HepG2 (cell line): ENCODE data around the gene MRPL28. TPM values are rescaled to one million over a fixed set of nuclear protein-coding genes. Genes with fewer than 3 reads are reported as not detected.
A peak's percentile ranks its signal among the peaks of the same experiment; 100 is the strongest.

Experiments used
- CHD4 ChIP-seq: fragments of 200-600 bp; sonication (generic); IDR thresholded peaks from 2 replicates; pipeline ENCODE4 v1.7.0; 2017; ENCODE audit warnings: mild to moderate bottlenecking, low read length, borderline replicate concordance
- DBP ChIP-seq: sonication (generic); formaldehyde crosslinking; IDR thresholded peaks from 2 replicates; pipeline ENCODE4 v1.4.0; 2020; ENCODE audit warnings: missing genetic modification reagents; ENCODE audit errors: not compliant biosample characterization
- EED ChIP-seq: sonication (generic); formaldehyde crosslinking; IDR thresholded peaks from 2 replicates; pipeline ENCODE4 v1.5.0; 2020; ENCODE audit warnings: mild to moderate bottlenecking, missing genetic modification reagents
- ETV5 ChIP-seq: IDR thresholded peaks from 2 replicates; pipeline ENCODE4 v1.6.1; 2018; ENCODE audit warnings: missing biosample characterization, missing genetic modification reagents, inconsistent platforms, borderline replicate concordance
- KAT8 ChIP-seq: IDR thresholded peaks from 2 replicates; pipeline ENCODE4 v1.6.1; 2016; ENCODE audit warnings: missing genetic modification reagents, missing compliant biosample characterization
- LRRFIP1 ChIP-seq: sonication (generic); formaldehyde crosslinking; conservative IDR thresholded peaks from 2 replicates; pipeline ENCODE4 v1.4.0; 2020; ENCODE audit warnings: missing genetic modification reagents
- NFRKB ChIP-seq: fragments of 450-650 bp; IDR thresholded peaks from 2 replicates; pipeline ENCODE4 v1.6.1; 2017
- NKX3-1 ChIP-seq: sonication (generic); formaldehyde crosslinking; IDR thresholded peaks from 2 replicates; pipeline ENCODE4 v1.5.0; 2020; ENCODE audit warnings: missing genetic modification reagents
- SMAD3 ChIP-seq: sonication (generic); formaldehyde crosslinking; IDR thresholded peaks from 2 replicates; pipeline ENCODE4 v1.4.0; 2020; ENCODE audit warnings: missing genetic modification reagents
- SMC3 ChIP-seq: IDR thresholded peaks from 2 replicates; pipeline ENCODE4 v1.6.1; 2011; ENCODE audit warnings: low read length, improper control_type of control experiment
- SP1 ChIP-seq, 2 experiments: fragments of 450-650 bp in 1 of 2; sonication (generic) in 1 of 2; formaldehyde crosslinking in 1 of 2; IDR thresholded peaks; 2 replicates each; pipeline versions ENCODE4 v1.4.0 to v1.6.1; 2016 to 2020; ENCODE audit warnings: missing genetic modification reagents in 1 of 2
- THYN1 ChIP-seq: sonication (generic); formaldehyde crosslinking; IDR thresholded peaks from 2 replicates; pipeline ENCODE4 v1.8.1; 2023; ENCODE audit warnings: low read depth, mild to moderate bottlenecking, moderate library complexity, missing genetic modification reagents, borderline replicate concordance
- WIZ ChIP-seq: sonication (generic); formaldehyde crosslinking; IDR thresholded peaks from 2 replicates; pipeline ENCODE4 v1.5.1; 2020; ENCODE audit warnings: mild to moderate bottlenecking, missing genetic modification reagents
- ZKSCAN5 ChIP-seq: sonication (generic); formaldehyde crosslinking; IDR thresholded peaks from 2 replicates; pipeline ENCODE4 v1.5.1; 2020; ENCODE audit warnings: mild to moderate bottlenecking, missing genetic modification reagents
- ZNF563 ChIP-seq: sonication (generic); formaldehyde crosslinking; IDR thresholded peaks from 2 replicates; pipeline ENCODE4 v1.8.0; 2022; ENCODE audit warnings: mild to moderate bottlenecking, moderate library complexity, missing genetic modification reagents
- ZNF576 ChIP-seq: sonication (generic); formaldehyde crosslinking; IDR thresholded peaks from 2 replicates; pipeline ENCODE4 v1.4.0; 2020; ENCODE audit warnings: mild to moderate bottlenecking, missing genetic modification reagents
- ZNF782 ChIP-seq: sonication (generic); formaldehyde crosslinking; IDR thresholded peaks from 2 replicates; pipeline ENCODE4 v1.4.0; 2020; ENCODE audit warnings: missing genetic modification reagents, mild to moderate bottlenecking, borderline replicate concordance
- ZSCAN30 ChIP-seq: sonication (generic); formaldehyde crosslinking; IDR thresholded peaks from 2 replicates; pipeline ENCODE4 v1.5.0; 2020; ENCODE audit warnings: mild to moderate bottlenecking, missing genetic modification reagents
- ZZZ3 ChIP-seq: sonication (generic); formaldehyde crosslinking; IDR thresholded peaks from 2 replicates; pipeline ENCODE4 v1.4.0; 2020; ENCODE audit warnings: missing genetic modification reagents, mild to moderate bottlenecking, borderline replicate concordance
- polyA plus RNA-seq, 8 experiments: library from polyadenylated mRNA; depleted of rRNA in 3 of 8; stranded (reverse) in 7 of 8; unstranded in 1 of 8; fragments of >200 nt; fragmentation: Illumina TruSeq in 4 of 8; extraction: Trizol in 4 of 8; gene quantifications; 2 replicates each; pipeline versions ENCODE4 v1.2.1 to v1.2.3, GENCODE V29; 2011 to 2016; ENCODE audit warnings: low read depth in 4 of 8, missing spikeins in 1 of 8, mixed read lengths in 1 of 8; ENCODE audit not compliant: insufficient read depth in 1 of 8
- total RNA-seq, 5 experiments: library from RNA; depleted of rRNA; stranded (reverse); fragments of >200 nt; fragmentation: Illumina TruSeq; extraction: Trizol; gene quantifications; 2 replicates each; pipeline ENCODE4 v1.2.3, GENCODE V29; 2016; ENCODE audit warnings: low read depth in 1 of 5
- TF ChIP-seq, protein P1 (sequence below): sonication (generic); formaldehyde crosslinking; IDR thresholded peaks from 2 replicates; pipeline ENCODE4 v1.9.0; 2021; ENCODE audit warnings: missing genetic modification reagents, mild to moderate bottlenecking, borderline replicate concordance
- TF ChIP-seq, protein P2 (sequence below): sonication (generic); formaldehyde crosslinking; IDR thresholded peaks from 2 replicates; pipeline ENCODE4 v1.5.0; 2020; ENCODE audit warnings: missing genetic modification reagents
- TF ChIP-seq, protein P3 (sequence below), 2 experiments: fragments of 450-650 bp in 1 of 2; sonication (generic) in 1 of 2; formaldehyde crosslinking; IDR thresholded peaks; 2 replicates each; pipeline versions ENCODE4 v1.5.0 to v1.8.0; 2020 to 2022; ENCODE audit warnings: mild to moderate bottlenecking in 1 of 2, missing genetic modification reagents in 1 of 2

Gene MRPL28
- total and polyA plus RNA-seq, 2 of the 13 experiments (the other 11 are each of a cell fraction or from before 2014, with no cell fraction given), result 114 to 135 TPM

- TF ChIP-seq, protein P1, sequence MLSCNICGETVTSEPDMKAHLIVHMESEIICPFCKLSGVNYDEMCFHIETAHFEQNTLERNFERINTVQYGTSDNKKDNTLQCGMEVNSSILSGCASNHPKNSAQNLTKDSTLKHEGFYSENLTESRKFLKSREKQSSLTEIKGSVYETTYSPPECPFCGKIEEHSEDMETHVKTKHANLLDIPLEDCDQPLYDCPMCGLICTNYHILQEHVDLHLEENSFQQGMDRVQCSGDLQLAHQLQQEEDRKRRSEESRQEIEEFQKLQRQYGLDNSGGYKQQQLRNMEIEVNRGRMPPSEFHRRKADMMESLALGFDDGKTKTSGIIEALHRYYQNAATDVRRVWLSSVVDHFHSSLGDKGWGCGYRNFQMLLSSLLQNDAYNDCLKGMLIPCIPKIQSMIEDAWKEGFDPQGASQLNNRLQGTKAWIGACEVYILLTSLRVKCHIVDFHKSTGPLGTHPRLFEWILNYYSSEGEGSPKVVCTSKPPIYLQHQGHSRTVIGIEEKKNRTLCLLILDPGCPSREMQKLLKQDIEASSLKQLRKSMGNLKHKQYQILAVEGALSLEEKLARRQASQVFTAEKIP, result no peak
- TF ChIP-seq SP1 (IDR thresholded peaks at IDR 0.05) (no peak), SP1 (CRISPR knock-in tag; IDR thresholded peaks at IDR 0.05) (peak; percentile 45; the same call in 1 of the 2 replicates), THYN1 (CRISPR knock-in tag) (no peak), ZZZ3 (CRISPR knock-in tag) (no peak), ZKSCAN5 (CRISPR knock-in tag) (no peak), SMAD3 (CRISPR knock-in tag) (peak; percentile 97), ETV5 (peak; percentile 80), CHD4 (no peak), SMC3 (no peak), ZNF576 (CRISPR knock-in tag) (no peak), NKX3-1 (CRISPR knock-in tag) (no peak), ZNF563 (CRISPR knock-in tag) (no peak; the same call in 1 of the 2 replicates), ZNF782 (CRISPR knock-in tag) (peak; percentile 84; the same call in 1 of the 2 replicates), LRRFIP1 (CRISPR knock-in tag) (no peak), DBP (CRISPR knock-in tag) (no peak), NFRKB (no peak), WIZ (CRISPR knock-in tag) (no peak), ZSCAN30 (CRISPR knock-in tag) (0 out of 2 replicates have a peak, but pooled peaks have one; percentile 13), EED (CRISPR knock-in tag) (0 out of 2 replicates have a peak, but pooled peaks have one; percentile 59), KAT8 (CRISPR knock-in tag) (peak; percentile 83)
- TF ChIP-seq, protein P2, sequence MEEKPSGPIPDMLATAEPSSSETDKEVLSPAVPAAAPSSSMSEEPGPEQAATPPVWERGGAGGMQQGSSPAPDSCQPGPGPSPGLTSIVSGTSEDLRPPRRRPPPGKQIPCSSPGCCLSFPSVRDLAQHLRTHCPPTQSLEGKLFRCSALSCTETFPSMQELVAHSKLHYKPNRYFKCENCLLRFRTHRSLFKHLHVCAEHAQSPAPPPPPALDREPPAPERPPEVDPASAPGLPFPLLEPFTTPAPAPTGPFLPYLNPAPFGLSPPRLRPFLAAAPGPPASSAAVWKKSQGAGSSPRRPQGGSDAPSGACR, result no peak
- TF ChIP-seq, protein P3, sequence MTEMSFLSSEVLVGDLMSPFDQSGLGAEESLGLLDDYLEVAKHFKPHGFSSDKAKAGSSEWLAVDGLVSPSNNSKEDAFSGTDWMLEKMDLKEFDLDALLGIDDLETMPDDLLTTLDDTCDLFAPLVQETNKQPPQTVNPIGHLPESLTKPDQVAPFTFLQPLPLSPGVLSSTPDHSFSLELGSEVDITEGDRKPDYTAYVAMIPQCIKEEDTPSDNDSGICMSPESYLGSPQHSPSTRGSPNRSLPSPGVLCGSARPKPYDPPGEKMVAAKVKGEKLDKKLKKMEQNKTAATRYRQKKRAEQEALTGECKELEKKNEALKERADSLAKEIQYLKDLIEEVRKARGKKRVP (CRISPR knock-in tag; IDR thresholded peaks at IDR 0.05), result peak in 1 of 2 experiments; percentile 69; a peak in 1 of 4 replicates
These were observed 35.5 kb upstream of the MRPL28 start (continued) for GRCh38 chr16:405548-406506.
